HG03045 (cell line): ENCODE results near the gene GPR183.
A peak's percentile ranks its signal among the peaks of the same experiment; 100 is the strongest.

ENCODE experiments used
- ATAC-seq: cut with Tn5 transposase; IDR thresholded peaks from one replicate; pipeline ENCODE4 v1.9.1; 2021; ENCODE audit warnings: mild to moderate bottlenecking, moderate library complexity; ENCODE audit not compliant: unreplicated experiment

Gene GPR183

DNA sequence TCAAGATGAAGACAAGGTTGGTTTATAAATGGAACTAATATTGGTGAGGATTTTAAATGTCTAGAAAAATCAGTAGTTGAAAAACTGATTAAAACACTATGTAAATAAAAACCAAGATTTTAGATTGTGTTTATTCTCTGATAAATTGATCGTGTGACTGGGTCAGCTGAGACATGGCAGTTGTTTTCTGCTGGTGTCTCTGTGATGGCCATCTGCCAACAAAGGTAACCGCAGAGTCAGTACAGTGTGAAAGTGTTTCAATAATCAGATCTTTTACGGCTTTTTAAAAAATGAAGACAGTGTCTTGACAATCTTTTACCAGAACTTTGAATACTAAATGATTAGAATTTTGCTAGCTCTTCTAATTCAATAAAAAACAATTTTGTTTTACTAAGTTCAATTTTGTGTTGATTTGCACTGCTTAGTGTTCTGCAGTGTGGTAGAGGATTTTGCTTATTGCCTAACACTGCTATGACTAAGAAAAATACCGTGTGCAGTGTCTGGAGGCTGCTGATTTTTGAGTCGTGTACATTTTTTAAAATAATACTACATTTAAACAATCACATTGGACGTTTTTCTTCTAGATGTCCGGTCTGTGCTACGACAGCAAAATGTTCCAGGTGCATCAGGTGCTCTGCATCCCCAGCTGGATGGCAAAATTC is 32.7 kb upstream of the GPR183 start:
- ATAC-seq: no peak

DNA sequence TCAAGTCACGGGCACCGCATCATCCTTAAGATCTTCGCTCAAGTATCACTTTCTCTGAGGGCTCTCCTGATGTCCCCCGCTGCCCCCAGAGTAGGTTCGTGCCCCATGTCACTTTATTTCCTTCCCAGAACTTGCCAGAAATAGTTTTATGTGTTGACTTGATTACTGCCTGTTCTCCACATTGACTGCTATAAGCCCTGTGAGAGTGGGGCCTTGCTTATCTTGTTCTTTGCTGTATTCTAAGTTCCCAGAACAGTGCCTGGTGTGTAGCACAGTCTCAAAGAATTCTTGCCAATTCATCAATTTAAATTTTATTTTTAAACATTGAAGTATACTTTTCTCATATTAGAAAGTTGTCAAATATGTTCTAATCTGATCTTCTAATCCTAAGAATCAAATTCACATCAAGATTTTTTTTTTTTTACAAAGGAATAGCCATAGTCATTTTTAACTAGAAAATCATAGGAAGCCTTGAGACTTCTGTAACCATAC is 32.1 kb upstream of the GPR183 start:
- no peak for ATAC-seq

DNA sequence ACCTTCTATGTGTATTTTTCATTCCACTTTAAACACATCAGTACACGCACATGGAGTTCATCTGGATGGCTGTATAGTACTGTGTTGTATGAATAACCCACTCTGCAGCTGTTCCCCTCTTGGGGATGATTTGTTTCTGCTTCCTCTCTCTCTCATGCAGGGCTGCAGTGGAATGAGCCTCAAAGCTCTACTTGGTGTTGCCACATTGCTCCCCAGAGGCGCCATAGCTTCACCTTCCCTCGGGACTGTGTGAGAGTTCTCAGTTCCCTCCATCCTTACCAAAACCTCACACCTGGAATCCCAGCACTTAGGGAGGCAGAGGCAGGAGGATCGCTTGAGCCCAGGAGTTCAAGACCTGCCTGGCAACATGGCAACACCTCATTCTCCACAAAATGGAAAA is 28.4 kb upstream of the GPR183 start:
- ATAC-seq: no peak

DNA sequence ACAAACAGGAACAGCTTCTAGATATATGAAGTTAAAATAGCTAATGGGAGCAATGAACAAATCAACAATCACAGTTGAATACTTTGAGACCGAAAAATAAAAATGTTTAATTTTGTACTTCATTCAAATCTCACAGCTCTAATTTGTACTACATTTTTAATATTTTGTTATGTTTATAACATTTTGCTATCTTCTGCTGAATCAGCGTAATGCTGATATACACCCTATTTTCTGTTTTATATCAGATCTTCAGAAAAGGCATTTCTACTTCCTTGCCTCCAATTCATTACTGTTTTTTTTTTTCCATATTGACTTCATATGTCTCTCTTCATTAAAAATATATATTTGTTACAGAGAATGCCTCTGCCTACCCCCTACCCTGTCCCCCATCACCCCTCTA is 27.9 kb upstream of the GPR183 start:
- no peak for ATAC-seq

DNA sequence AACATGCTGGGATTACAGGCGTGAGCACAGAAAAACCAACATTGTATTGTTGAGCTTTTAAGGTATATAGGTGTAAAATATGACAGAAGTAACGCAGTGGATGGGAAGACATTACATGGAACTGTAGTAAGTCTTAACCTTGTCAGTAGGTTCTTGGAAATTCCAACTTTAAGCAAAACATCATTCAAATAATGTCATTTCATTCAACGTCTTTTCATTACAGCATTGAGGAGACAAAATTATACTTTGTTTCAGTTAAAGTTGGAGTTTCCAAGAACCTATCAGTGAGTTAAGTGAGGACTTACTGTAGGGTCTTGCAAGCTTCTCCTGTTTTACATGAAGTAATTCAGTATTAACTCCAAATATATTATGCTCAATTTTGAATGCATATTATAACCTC is 27.0 kb upstream of the GPR183 start:
- no peak for ATAC-seq

DNA sequence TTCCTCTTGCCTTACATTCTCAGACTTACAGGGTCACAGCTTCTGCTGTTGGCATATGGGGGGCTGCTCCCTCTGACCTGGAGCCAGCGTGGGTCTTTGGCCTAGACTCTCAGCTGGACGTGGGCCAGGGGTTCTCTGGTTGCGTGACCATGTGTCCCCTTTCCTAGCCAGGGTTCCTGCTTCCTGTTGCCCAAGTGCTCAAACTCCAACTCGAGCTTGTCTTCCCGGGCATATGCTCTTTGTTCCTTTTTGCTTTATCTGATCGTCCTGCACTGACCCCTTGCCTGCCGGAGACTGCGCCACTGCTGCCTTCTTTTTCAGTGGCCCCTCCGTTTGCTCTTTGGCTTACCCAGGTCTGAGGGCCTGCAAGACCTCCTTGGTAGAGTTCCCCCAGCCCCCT is 25.3 kb upstream of the GPR183 start:
- ATAC-seq: peak; percentile 7

DNA sequence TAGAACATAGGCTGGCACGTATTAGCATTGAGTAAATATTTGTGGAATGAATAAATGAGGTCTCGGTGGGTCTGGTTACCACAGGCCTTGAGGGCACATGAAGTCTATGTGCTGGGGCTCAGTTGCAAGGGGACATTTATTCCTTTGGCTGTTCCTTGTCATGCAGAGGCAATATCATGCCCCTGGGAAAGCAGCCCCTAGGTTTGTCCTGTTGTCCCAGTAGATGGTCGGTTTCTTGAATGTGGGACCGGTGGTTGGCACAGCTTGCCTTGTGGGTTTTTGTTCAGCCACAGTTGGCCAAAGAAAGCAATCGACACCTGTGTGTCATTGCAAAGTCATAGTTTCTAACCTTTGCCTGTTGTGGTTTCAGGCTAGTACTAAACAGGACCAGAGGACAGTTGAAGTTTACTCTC is 24.7 kb upstream of the GPR183 start:
- ATAC-seq: peak; percentile 96

DNA sequence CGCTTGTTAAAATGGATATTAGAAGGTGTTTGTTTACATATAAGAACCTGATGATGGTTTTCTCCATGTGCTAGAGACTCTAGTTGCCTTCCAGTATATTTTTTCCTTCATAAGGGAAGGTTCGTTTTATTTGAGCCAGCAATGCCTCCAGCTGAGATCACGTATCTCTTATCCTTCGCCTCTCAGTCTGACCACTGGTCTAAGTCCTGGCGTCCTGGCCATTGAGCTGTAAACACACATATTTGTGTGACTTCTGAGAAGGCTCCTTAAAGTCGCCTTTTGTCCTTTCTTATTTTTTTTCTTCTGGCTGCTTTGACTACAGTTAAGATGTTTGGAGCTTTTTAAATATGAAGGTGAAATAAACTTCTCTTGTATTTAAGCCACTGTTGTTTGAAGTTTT is 23.7 kb upstream of the GPR183 start:
- no peak for ATAC-seq

DNA sequence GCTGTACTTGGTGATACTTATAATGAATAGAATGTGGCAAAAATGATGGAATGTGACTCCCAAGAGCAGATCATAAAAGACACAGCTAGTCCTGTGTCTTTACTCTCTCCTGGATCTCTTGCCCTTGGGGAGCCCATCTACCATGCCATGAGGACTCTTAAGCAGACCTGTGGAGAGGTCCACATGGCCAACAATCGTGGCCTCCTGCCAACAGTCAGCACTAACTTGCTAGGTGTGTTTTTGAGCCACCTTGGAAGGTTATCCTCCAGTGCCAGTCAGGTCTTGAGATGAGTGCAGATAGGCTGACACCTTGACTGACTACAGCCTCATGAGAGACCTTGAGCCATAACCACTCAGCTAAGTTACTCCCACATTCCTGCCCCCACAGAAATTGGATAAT is 22.3 kb upstream of the GPR183 start:
- ATAC-seq: no peak

DNA sequence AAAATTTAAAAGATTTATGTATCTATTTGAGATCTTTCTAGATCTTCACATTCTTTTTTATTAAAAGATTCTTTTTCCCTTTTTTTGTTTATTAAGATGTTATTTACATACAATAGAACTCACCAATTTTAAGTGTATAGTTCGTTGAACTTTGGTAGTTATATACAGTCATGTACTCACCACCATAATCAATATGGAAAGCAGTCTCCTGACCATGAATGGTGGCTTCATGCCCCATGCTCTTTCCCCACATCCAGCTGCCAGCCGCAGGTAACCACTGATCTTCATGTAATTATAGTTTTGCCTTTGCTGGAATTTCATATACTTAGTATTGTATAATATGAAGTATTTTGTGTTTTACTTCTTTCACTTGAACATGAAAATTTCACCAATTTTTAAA is 20.6 kb upstream of the GPR183 start:
- no peak for ATAC-seq

DNA sequence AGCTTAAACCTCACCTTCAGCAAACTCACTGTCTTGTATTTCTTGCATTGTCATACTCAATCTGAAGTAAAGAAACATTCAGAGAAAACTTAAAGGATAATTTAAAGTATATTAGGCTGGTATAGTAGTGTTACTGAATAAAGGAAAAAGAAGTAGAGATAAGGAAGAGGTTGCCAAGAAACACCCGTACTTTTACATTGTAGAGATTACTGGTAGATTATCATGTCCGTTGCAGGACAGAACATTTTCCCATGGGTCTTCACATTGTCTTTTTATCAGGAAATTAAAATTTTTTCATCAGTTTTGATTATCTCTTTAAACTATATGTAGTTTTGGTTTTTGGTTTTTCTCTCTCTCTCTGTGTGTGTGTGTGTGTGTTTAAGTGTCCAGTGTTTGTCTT is 19.9 kb upstream of the GPR183 start:
- no peak for ATAC-seq

DNA sequence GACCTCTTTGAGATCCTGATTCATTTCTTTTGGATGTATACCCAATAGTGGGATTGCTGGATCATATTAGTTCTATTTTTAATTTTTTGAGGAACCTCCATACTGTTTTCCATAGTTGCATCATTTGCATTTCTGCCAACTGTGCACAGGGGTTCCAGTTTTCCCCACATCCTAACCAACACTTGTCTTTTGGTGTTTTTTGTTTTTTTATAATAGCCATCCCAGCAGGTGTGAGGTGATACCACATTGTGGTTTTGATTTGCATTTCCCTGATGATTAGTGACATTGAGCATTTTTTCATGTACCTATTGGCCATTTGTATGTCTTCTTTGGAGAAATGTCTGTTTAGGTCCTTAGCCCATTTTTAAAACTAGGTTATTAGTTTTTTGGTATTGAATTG is 18.8 kb upstream of the GPR183 start:
- no peak for ATAC-seq

DNA sequence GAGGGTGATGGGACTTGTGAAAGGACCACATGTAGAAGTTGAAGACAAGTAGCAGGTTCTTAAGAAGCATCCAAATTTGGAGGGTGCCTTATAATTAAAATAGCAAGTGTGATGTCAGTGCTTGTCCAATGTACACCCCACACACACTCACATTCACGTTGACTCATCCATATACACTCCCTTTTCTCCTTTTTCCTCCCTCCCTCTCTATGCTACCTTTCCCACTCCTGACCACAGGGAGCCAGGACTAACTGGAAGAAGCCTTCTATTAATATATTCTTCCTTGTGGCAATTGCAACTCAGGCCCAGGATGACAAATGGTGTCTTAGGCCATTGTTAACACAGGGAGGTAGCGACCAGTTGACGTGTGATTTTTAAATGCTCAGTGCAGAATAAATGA is 16.3 kb upstream of the GPR183 start:
- ATAC-seq: no peak

DNA sequence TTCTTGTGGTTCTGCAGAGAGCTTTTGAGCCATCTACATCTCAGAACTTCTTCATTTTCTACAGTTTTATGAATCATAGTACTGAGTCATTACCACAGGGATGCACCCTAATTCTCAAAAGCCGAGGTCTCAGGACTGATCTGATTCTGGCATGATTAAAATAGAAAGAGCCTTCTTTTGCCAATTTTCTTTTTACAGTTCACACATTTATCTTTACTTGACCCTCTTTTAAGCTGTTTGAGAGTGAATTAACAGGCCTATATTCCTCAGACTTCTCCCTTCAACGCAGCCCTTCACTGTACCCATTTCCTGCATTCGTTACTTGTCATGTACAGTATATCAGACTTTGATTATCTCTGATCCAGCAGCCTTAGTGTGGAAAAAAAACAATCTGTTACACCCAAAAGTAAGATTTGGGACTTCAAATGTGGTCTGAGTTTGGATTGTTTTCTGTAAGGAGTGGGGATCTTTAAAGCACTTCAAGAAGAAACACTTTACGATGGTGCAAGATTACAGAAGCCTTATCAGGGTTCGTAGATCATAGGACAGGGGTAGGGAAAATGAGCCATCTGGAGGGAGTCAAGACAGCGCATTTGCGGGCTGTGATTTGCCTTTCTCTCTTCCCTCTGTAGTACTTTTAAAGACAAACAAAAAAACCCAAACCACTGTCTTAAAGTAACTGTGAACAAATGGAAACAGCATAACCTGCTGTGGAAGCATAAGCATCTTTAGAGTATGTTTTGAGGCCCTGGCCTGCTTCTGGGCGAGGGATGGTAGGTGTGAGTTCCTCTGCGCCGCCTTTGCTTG is 15.3 kb upstream of the GPR183 start:
- peak; percentile 80 for ATAC-seq

DNA sequence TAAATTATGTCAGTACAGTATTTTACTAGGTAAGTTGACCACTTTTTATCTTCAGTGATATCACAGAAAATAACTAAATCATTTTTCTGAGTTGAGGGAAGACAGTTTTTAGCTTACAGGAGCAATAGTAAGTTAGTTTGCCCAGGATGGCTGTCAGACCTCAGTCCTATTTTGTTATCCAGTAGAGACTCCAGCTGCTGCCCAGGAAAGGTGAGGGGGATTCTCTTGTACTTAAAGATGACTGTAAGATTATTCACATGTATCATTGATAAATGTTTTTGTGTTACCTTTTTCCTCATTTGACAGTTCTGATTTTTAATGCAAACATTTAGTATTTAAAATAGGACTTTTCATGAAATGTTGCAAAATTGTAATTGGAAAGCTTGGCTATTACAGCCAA is 14.5 kb upstream of the GPR183 start:
- ATAC-seq: no peak

DNA sequence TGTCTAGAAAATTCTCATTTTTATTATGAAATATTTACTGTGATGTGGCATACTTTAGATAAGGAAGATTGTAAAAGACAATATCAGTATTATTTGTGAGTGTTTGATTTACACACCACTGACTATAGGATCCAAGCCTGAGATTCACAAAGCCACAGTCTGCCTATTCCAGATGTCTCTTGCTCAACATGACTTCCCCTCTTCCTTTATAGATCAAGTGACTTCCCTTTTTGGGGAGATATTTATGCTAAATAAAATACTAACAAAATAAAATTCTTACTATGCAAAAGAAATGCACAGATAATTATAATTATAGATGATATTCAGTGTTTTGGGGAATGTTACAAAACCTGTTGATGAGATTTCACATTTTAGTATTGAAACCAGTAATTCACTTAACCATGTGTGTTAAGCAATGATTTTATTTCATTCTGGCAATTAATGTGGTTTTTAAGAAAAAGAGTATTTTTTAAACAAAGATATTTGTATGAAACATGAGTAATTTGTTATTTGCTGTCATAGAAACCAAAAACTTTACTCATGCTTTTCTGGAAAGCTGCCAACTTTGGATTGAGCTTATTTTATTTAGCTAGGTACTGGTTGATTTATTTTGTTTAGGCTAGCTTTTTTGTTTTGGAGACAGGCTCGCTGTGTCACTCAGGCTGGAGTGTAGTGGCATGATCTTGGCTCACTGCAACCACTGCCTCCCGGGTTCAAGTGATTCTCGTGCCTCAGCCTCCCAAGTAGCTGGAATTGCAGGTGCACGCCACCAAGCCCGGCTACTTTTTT is 13.7 kb upstream of the GPR183 start:
- no peak for ATAC-seq

DNA sequence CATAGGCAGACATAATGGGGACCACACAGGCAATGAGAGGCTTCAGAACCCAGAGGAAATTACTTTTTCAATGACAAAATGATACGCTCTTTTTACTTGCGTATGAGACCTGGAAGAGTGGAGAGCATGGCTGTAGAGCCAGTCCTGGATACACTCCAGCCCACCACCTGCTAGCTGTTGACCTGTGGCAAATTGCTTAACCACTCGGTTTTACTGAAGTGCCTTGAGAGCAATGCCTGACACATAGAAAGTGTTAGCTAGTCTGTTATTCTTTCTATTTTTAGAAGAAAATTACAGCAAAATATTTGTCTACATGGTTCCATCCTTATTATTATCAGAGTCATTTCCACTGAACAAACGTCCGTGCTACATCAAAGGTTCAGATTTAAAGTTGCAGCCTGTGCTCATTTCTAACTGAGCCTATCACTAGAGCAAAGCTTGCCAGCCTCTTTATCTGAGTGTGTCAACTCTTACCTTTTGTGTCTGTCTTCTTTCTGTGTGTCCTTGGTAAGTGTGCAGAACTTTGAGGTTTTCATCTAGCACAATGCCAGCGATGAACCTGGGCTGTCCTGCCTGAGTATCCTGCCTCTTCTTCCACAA is 9.6 kb upstream of the GPR183 start:
- no peak for ATAC-seq

DNA sequence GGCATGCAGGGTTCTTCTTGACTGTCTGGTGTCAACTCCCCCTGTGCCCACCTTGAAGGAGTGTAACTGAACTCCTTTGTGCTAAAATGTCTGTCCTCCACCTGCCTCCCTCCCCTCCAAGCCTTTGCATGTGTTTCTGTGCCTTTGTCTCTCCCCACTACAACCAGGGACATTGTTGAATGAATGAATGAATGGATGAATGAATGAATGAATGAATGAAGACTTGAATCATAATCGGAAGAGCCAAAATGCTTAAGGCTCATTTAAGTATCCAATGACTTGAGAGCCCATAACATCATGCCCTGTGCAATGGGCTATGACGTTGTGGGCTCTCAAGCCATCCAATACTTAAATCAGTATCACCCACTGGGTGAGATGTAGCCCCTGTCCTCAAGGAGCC is 9.0 kb upstream of the GPR183 start:
- no peak for ATAC-seq

DNA sequence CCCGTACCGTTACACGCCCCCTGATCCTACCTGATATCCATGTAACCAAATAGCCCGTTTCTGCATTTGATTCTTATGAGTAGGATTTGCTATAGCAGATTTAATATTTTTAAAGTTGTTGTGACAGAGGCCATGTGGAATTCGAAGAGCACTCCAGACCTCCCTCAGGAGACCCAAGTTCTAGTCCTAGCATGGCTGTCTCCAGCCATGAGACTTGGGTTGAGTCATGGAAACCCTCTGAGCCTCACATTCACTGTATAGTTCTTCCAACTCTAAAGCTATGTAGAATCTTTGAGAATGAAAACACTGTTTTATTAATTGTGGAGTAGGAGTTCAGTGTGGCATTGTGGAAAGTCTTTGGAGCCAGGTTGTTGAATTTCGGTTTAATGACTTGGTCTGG is 8.0 kb upstream of the GPR183 start:
- no peak for ATAC-seq

DNA sequence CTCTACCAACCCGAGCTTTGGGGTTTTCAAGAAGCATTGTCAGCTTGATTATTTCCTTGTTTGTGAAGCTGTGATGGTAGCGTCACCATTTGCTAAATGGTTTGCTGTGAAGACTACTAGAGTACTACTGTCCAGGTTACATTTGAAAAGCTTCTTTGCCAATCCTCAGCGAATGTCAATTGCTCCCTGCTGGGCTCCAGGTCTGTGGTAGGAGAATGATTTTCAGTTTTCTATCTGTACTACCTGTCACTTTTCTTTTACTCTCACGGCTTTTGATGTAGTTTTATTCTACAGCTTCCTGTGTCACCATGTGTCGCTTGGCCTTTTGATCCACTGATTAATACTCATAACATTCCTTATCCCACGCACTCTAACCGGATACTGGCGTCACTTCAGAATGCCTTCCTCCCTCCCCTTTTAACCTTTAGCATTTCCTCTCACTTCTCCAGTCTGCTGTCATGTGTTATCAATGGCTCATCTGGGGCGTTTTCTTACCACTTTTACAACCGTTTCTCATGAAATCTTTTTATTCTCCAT is 7.5 kb upstream of the GPR183 start:
- ATAC-seq: no peak

DNA sequence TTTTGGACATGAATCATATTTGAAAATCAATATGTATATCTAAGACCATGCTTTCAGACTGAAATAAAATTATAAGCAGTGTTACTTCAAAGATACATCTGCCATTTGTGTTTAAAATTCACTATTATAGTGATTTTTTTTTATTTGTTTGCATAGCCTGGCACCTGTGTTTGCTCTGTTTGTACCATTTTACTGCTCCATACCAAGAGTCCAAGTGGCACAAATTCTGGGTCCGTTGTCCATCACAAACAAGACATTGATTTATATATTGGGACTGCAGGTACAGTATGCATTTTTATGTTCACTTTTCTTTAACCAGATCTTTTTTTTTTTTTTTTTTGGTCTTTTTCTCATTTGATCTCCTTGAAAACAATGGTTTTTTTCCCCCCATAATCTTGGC is 6.7 kb upstream of the GPR183 start:
- ATAC-seq: no peak
